CD4-positive, alpha-beta T cell (primary cell): ENCODE data around the gene SYTL2. TPM values are rescaled to one million over a fixed set of nuclear protein-coding genes. Genes with fewer than 3 reads are reported as not detected.

ENCODE experiments used
- ATAC-seq: fragments of 200-7000 bp; cut with Tn5 transposase; one replicate; pipeline ENCODE4 v1.10.0; 2022; ENCODE audit warnings: mild to moderate bottlenecking; ENCODE audit not compliant: poor library complexity
- CTCF ChIA-PET: fragments of 350-600 bp; sonication (Branson Sonifier 250); formaldehyde crosslinking; loops from one replicate; lab custom pipeline; 2021; ENCODE audit warnings: antibody characterized with exemption, inconsistent platforms; lab: Charles Lee
- POLR2A ChIA-PET: fragments of 350-600 bp; sonication (Branson Sonifier 250); formaldehyde crosslinking; loops from one replicate; lab custom pipeline; 2021; ENCODE audit warnings: antibody characterized with exemption, inconsistent platforms; lab: Charles Lee
- DNase-seq, 14 experiments: peaks; one replicate each; pipeline ENCODE4 v3.0.0-alpha.2; 2013 to 2020; ENCODE audit warnings: mixed read lengths in 2 of 14
- H3K27ac ChIP-seq, 2 donors: one replicate each; pipeline versions ENCODE4 v1.5.1 to v1.7.0; 2013; ENCODE audit warnings: low read length in 2 of 2, low read depth in 1 of 2, mild to moderate bottlenecking in 1 of 2
- H3K27me3 ChIP-seq, 2 experiments: 1 replicate in 1 of 2; 2 replicates in 1 of 2; pipeline versions ENCODE4 v1.6.1 to v1.7.0; 2013; ENCODE audit warnings: low read length in 2 of 2, control low read depth in 1 of 2, mild to moderate bottlenecking in 1 of 2, moderate library complexity in 1 of 2; ENCODE audit not compliant: insufficient read depth in 2 of 2, control insufficient read depth in 1 of 2
- H3K36me3 ChIP-seq: one replicate; pipeline ENCODE4 v1.6.1; 2013; ENCODE audit warnings: low read length, control low read depth; ENCODE audit not compliant: insufficient read depth
- H3K4me1 ChIP-seq: one replicate; pipeline ENCODE4 v1.6.1; 2013; ENCODE audit warnings: low read length, control low read depth; ENCODE audit not compliant: insufficient read depth
- H3K4me3 ChIP-seq: one replicate; pipeline ENCODE4 v1.5.1; 2013; ENCODE audit warnings: mild to moderate bottlenecking, low read length, moderate library complexity
- H3K9me3 ChIP-seq, 2 experiments: 1 replicate in 1 of 2; 2 replicates in 1 of 2; pipeline versions ENCODE4 v1.6.1 to v1.7.0; 2013; ENCODE audit warnings: low read length in 2 of 2, mild to moderate bottlenecking in 2 of 2, control low read depth in 1 of 2, moderate library complexity in 1 of 2; ENCODE audit not compliant: control insufficient read depth in 1 of 2, insufficient read depth in 1 of 2
- H3K27ac Mint-ChIP-seq: one replicate; pipeline ENCODE4 v1.8.0; 2020; ENCODE audit warnings: mixed read lengths
- H3K27me3 Mint-ChIP-seq: one replicate; pipeline ENCODE4 v1.8.0; 2021; ENCODE audit warnings: mixed read lengths
- H3K36me3 Mint-ChIP-seq: one replicate; pipeline ENCODE4 v1.8.0; 2021; ENCODE audit warnings: low read depth, mixed read lengths
- H3K4me1 Mint-ChIP-seq: one replicate; pipeline ENCODE4 v1.8.0; 2021; ENCODE audit warnings: low read depth, mixed read lengths
- H3K4me3 Mint-ChIP-seq: one replicate; pipeline ENCODE4 v1.8.0; 2020; ENCODE audit warnings: mild to moderate bottlenecking, mixed read lengths
- H3K9me3 Mint-ChIP-seq: one replicate; pipeline ENCODE4 v1.8.0; 2020; ENCODE audit warnings: mixed read lengths
- CTCF ChIP-seq: fragments of 200-600 bp; IDR thresholded peaks from one replicate; pipeline ENCODE4 v1.8.0; 2022; ENCODE audit warnings: antibody characterized with exemption, mild to moderate bottlenecking
- intact Hi-C, 2 experiments: fragments of 100-400 bp; cut with DNase I in 1 of 2; cut with micrococcal nuclease in 1 of 2; formaldehyde crosslinking; loops; one replicate each; pipeline versions ENCODE4 v1.15.1 to v1.9.0; 2023 to 2025; cut with DNase I, micrococcal nuclease
- total RNA-seq, 174 experiments: library from RNA in 2 of 174; stranded (reverse) in 2 of 174; gene quantifications; one replicate each; pipeline ENCODE4 v1.2.3 and lab custom pipeline; 2021 to 2026

Gene SYTL2
- total RNA-seq, 2 experiments from 2014 or later = 35.4 to 36.7 TPM

DNA sequence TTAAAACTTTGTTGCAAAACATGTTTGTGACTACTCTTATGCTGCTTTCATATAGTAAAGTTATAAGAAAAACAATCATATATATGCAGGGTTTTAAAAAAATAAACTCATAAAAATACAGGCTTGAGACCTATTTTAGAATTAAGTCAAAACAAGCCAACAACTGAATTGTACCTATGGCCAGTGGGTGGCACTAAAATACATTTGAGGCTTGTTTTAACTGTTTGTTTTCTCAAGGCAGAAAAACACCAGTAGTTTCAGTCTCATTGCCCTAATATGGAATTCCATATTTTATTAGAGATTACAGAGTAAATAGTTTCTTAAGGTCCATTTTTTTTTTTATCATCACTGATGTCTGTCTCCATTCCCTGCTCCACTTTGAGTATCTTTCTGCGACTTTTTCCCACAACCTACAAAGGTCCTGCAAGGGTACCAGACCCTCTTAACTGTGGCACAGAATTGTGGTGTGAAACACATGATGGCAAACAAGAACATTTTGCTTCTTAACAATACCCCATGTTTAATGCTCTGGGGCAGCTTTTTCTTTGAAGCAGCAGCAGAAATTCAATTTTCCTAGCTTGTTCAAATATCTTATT lies 116.5 kb downstream of the SYTL2 start:
- DNase-seq (peak in 7 of 14 experiments; percentile 6 to 71 (median 45)), ATAC-seq (peak; percentile 69)
- Histone ChIP-seq H3K9me3 (no peaks in the 10 kb centered on the region), H3K27ac (no peak overlapping the region), H3K4me1 (peaks cover 2% of the 10 kb centered on the region), H3K27me3 (no peaks in the 10 kb centered on the region), H3K4me3 (no peak overlapping the region), H3K36me3 (peaks cover 11% of the 10 kb centered on the region)
- no peak overlapping the region for H3K4me3 Mint-ChIP-seq
- ChIA-PET CTCF (interaction anchor here (0.7 to 1.4 kb wide), 6 partner anchors 9 to 171 kb away, joined by 3 to 9 read pairs (median 4); partner anchors contain the start of genes CCDC83 and CCDC89), POLR2A (interaction anchor here (1.0 to 1.5 kb wide), 4 partner anchors 47 to 167 kb away, joined by 3 to 4 read pairs (median 4); partner anchors contain the start of genes CCDC83, TMEM126A and TMEM126B)
- peaks cover 12% of the 10 kb centered on the region for H3K4me1 Mint-ChIP-seq
- H3K27ac Mint-ChIP-seq = no peak overlapping the region
- H3K27me3 Mint-ChIP-seq = no peaks in the 10 kb centered on the region
- H3K36me3 Mint-ChIP-seq = peaks cover 37% of the 10 kb centered on the region
- intact Hi-C loops = loop anchor here (1.0 to 10.0 kb wide), 6 partner anchors 58 to 270 kb away; partner anchors contain the start of gene CCDC83 (in 1 of the 2)
- peak; percentile 82 for TF ChIP-seq CTCF
- no peaks in the 10 kb centered on the region for H3K9me3 Mint-ChIP-seq

DNA sequence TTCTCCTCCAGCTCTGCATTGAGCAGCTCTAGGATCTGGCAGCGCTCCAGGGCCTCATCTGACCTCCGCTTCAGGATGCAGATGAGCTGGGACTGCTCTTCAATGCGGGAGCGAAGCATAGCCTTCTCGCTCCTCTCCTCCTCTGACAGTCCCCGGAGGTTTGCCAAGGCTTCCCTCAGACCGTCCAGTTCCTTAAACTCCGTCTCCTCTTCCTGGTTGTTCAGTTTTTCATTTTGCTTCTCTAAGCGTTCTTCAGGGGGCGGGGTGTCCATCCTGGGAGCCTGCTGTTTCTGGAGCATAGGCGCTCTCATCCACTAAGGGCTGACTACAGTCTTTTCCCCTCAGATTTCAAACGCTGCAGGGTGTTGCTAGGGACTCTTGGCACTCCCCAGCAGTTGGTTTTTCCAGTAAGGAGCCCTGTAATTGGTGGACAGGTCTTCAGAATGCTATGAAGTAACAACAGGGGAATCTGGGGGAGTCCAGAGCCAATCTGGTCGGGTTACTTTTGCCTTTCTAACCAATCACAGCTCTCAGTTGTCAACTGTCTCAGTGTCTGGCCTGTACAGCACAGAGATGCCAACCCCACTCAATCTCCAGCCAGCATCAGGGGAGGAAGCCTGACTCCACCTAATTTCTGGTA lies 125.0 kb downstream of the SYTL2 start, which contains the start of gene CCDC89:
Gene CCDC89, minus strand, starts transcription at position 376 of the 640 bp plus-strand sequence. Its CDS starts 65 bp downstream, at position 311.
- peaks cover 0 to 5% of the 10 kb centered on the region in 2 experiments for H3K27me3 ChIP-seq
- no peaks in the 10 kb centered on the region for H3K9me3 ChIP-seq
- intact Hi-C loops = loop anchor here in 1 of 2 experiments (10.0 kb wide), 1 partner anchor 279 kb away; no protein-coding TSS in a partner anchor
- ATAC-seq (no peak), DNase-seq (no peak)
- Mint-ChIP-seq H3K9me3 (no peaks in the 10 kb centered on the region), H3K4me1 (peaks cover 11% of the 10 kb centered on the region), H3K4me3 (peak within 1 kb of the TSS; percentile 20), H3K27ac (no peak within 1 kb of the TSS), H3K27me3 (no peaks in the 10 kb centered on the region), H3K36me3 (no peaks in the 10 kb centered on the region)
- ChIA-PET CTCF (interaction anchor here (1.0 to 1.4 kb wide), 3 partner anchors 9 to 169 kb away, joined by 3 to 4 read pairs (median 4); partner anchors contain the start of gene CCDC83), POLR2A (interaction anchor here (1.5 to 1.6 kb wide), 2 partner anchors 14 to 21 kb away, joined by 3 to 4 read pairs; partner anchors contain the start of gene CREBZF)
- H3K4me1 ChIP-seq = peaks cover 12% of the 10 kb centered on the region
- H3K4me3 ChIP-seq = no peak within 1 kb of the TSS
- TF ChIP-seq CTCF = no peak
- H3K36me3 ChIP-seq = no peaks in the 10 kb centered on the region
- no peak within 1 kb of the TSS for H3K27ac ChIP-seq

GRCh38 chr11:85685125-85685819 lies 125.7 kb downstream of the SYTL2 start:
- Histone ChIP-seq H3K4me3 (no peak overlapping the region), H3K4me1 (peaks cover 12% of the 10 kb centered on the region), H3K27ac (no peak overlapping the region), H3K9me3 (no peaks in the 10 kb centered on the region), H3K36me3 (no peaks in the 10 kb centered on the region), H3K27me3 (peaks cover 0 to 5% of the 10 kb centered on the region in 2 experiments)
- H3K36me3 Mint-ChIP-seq = no peaks in the 10 kb centered on the region
- H3K4me1 Mint-ChIP-seq = peaks cover 11% of the 10 kb centered on the region
- ATAC-seq (no peak), DNase-seq (no peak)
- intact Hi-C loops = loop anchor here in 1 of 2 experiments (10.0 kb wide), 1 partner anchor 280 kb away; no protein-coding TSS in a partner anchor
- CTCF ChIA-PET = interaction anchor here (1.3 to 1.4 kb wide), 2 partner anchors 10 to 170 kb away, joined by 3 to 4 read pairs; partner anchors contain the start of gene CCDC83
- H3K27me3 Mint-ChIP-seq = no peaks in the 10 kb centered on the region
- no peaks in the 10 kb centered on the region for H3K9me3 Mint-ChIP-seq
- H3K4me3 Mint-ChIP-seq = peak overlapping the region; percentile 20
- H3K27ac Mint-ChIP-seq = no peak overlapping the region
- POLR2A ChIA-PET = interaction anchor here (0.8 to 1.6 kb wide), 3 partner anchors 15 to 57 kb away, joined by 3 to 4 read pairs (median 3); partner anchors contain the start of genes CREBZF and TMEM126B
- no peak for TF ChIP-seq CTCF
